GM21515 (cell line): Measurements from ENCODE around the gene ABHD5.

Experiments used
- ATAC-seq: cut with Tn5 transposase; IDR thresholded peaks from one replicate; pipeline ENCODE4 v1.9.1; 2021; ENCODE audit not compliant: unreplicated experiment

Gene ABHD5

DNA sequence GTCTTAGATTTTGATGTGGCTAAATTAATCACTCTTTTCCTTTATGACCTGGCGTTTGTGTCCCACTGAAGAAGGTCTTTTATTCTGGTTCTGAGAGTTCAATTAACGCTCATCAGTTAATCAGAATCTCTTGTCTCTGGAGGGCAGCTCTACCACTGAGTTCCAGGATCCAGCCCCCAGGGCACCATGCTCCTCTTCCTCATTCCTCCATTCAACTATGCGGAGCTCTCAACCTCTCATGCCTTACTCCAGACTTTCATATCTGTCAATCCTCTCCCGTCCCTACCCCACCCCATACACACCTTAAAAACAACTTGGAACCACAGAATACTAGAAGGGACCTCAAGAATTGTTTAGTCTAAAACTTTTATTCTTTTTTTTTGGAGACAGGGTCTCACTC lies 4.8 kb upstream of the ABHD5 start:
- ATAC-seq = no peak

DNA sequence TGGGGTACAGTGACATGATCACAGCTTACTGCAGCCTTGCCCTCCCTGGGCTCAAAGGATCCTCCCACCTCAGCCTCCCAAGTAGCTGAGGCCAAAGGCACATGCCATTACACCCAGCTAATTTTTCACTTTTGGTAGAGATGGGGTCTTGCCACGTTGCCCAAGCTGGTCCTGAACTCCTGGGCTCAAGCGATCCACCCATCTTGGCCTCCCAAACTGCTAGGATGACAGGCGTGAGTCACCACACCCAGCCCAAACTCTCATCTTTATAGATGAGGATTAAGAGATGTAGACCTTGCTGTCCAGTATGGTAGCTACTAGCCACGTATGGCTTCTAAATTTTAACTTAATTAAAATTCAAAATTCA lies 4.4 kb upstream of the ABHD5 start:
- no peak for ATAC-seq

DNA sequence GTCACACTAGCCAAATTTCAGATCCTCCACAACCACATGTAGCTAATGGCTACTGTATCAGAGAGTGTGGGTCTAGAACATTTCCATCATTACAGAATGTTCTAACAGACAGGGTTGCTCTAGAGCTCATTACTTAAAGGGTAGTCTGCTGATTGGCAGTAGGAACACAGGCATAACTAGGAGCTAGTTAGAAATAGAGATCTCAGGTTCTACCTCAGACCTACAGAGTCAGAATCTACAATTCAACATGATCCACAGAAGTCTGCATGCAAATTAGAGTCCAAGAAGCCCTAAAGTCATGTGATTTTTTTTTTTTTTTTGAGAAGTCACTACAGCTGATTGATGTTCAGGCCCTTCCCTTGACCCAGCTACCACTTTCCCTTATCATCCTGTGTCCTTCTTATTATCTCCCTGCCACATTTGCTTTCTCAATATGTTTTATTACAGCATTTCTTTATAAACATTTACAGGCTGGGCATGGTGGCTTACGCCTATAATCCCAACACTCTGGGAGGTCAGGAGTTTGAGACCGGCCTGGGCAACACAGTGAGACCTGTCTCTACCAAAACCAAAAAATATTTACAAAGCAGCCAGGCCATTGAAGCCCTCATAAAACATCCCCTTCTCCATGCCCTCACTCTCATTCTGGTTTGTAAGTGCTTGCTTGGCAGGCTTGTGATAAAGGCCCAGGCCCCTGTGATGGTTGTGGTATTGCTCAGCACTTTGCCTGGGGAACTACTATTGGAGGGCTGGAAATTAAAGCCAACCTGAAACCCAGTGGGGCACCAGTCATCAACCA lies 3.8 kb upstream of the ABHD5 start:
- no peak for ATAC-seq

DNA sequence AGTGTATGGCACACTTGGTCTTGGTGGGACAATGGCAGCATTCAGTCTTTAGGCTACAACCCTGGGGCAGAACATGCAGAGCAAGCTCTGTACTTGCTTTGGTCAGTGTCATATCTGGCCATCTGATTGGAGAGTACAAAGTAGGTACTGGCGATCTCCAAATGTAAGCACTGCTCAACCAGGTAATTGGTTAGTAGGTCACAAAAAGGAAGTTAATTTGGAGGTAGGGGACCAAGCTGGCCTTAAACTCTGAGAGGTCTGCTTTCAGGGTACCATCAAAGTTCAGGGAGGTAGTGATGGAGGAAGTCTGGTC lies 3.3 kb upstream of the ABHD5 start:
- ATAC-seq = no peak

DNA sequence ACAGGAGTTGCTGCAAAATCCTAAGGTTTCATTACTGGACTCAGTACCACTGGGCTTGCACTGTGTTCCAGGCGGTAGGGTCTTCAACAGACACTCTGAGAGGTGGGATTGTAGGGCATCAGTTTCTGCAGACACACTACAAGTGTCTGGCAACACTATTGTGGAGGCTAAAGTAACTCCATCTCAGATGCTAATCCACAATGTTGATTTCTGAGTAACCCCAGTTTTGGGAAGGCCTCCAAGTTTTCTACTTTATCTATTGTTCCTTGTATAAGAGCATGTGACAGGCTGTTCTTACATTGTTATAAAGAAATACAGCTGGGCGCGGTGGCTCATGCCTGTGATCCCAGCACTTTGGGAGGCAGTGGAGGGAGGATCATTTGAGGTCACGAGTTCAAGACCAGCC lies 2.5 kb upstream of the ABHD5 start:
- no peak for ATAC-seq

DNA sequence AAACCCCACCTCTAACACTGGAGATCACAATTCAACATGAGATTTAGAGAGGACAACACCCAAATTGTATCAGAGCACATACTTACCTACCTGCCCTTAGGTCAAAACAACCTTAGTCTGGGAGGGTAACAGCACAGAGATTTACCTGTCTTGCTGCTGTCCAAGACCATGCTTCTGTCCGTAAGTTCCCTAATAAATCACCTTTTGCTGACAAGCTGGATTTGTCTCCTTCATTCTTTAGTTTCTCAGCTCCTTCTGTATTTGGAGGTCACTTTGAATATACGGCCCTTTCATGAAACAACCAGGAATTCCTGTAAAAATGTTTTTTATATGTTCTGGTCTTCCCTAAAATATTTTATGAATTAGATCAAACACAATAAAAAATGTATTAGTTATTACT lies 1.6 kb upstream of the ABHD5 start:
- no peak for ATAC-seq

DNA sequence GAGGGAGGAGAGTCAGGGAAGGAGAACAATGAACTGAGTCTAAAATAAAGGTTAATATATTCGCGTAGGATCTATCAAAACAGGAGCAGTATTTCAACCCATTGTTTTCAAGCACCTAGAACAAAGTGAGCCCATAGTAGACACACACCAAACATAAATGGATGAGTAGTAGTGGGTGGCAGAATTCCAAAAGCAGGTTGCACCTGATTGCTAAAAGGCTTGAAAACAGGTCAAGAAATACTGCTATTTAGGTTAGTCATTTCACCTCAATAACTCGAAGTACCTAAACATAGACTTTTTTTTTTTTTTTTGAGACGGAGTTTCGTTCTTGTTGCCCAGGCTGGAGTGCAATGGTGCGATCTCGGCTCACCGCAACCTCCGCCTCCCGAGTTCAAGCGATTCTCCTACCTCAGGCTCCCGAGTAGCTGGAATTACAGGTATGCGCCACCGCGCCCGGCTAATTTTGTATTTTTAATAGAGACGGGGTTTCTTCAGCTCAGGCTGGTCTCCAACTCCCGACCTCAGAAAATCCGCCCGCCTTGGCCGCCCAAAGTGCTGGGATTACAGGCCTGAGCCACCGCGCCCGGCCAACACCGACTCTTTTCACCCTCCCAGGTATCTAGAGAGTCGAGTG lies 855 bp upstream of the ABHD5 start:
- no peak for ATAC-seq

DNA sequence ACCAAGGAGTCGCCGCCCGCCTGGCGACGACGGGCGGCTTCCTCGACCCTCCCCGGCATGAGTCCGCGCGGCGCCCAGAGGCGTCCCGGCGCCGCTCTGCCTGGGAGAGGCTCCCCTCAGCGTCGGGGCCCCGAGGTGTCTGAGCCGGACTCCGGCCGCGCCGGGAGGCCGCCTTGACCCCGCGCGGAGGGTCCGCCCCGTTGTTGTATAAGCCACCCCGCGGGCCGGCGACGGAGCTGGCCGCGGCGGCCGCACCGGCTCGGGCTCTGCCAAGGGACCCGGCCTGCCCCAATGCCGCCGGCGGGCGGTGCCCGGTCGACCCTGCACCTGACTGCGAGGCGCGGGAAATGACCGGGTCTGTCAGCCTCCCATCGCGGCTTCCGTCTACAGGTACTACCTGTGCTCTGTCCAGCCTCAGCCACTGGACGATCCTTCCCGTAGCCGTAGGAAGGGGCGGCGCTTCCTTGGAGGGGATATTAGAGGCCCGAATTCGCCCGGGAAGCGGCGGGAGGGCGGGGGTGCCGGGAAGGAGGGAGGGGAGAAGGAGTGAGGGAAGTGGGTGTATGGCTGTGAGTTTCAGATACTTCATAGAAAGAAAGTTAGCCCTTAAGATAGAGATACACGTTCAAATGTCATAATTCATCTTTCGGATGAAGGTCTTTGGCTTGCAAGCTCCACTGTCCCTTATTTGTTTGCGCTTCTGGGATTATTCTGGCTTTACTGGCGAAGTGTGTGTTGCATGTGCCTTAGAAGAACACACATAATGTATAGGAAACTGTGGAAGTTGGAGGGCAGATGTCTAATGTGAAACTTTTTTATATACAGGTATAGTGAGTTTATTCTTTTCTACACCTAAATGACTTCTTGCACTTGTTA lies 620 bp downstream of the ABHD5 start:
- peak; percentile 45 for ATAC-seq

DNA sequence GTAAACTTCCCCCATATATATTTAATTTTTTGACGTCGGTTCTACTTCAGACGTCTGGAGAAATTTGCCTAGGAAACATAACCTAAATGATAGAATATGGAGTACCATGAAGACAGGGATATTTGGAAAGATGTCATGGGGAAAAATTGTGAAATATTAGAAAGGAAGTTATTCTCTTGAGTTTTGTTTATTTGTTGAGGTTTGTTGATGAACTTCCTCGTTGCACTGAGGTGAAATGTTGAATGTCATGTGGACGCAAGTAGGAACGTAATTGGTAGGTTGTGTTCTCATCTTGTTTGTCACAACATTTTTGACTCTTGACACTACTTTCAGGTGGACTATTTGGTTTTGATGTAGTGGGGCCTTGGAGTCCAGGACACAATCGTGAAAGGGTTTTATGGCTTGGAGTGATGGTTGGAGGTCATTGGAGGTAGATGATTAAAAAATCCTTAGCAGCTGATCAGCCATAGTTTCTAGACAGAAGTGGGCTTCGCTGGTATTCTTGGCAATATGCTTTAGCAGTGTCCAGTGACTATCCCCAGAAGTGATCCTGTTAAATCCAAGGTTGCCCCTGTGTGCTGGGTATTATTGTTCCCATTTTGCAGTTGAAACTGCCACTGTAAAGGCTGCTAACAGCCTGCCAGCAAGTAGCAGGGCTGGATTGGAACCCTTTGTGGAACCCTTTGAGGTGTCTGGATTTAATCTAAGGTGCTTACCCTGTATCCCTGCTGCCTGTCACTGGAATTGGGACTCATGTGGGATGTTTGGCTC lies 1.5 kb downstream of the ABHD5 start:
- ATAC-seq = no peak

DNA sequence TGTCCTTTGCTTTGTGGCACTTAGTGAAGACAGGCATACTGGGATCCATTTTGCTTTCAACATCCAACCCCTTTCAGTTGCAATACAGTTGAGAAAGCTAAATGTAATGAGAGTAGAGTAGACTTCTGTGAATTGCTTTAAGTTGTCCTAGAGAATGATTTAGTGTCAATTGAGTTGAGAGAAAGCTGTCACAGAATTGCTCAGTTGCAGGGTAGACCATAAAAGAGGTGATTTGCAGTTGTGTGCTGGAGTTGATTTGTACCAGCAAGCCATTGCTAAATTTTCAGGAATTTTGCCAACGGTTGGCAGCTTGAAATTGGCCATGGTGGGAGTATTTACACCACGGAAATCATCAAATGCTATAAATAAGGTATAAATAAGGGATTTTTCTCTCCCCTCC lies 2.2 kb downstream of the ABHD5 start:
- no peak for ATAC-seq

DNA sequence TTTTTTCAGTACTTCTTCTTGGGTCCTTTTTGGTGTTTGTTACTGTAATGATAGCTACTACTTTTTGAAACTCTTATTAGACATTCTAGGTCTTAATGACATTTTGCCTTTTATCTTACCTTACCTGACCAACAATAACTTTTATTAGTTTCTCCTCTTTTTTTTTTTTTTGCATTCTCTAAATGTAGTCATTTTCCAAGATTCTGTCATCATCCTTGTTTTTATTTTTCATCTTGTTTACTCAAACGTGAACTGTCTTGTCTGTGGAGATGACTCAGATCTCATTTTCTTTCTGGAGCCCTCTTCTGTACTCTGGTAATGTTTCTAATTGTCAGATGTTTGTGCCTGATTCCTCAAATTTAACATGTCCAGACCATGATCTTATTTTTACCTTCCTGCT lies 2.9 kb downstream of the ABHD5 start:
- no peak for ATAC-seq

DNA sequence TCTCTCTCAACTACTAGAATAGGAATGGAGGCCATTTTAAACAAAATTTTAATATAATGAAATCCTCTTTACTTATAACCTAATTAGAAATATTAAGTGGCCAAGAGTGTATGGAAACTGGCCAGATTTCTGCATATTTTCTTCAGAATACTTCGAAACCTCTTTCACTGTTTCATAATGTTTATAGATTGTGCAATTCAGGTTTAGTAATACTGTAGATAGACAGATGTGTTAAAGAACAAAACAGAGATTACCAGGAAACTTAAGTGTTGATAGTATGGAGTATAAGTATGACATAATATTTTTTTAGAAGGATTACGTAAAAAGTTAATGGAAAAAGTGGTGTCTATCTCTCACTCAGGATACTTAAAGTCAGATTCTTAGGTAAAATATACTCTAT lies 4.7 kb downstream of the ABHD5 start:
- ATAC-seq = no peak

DNA sequence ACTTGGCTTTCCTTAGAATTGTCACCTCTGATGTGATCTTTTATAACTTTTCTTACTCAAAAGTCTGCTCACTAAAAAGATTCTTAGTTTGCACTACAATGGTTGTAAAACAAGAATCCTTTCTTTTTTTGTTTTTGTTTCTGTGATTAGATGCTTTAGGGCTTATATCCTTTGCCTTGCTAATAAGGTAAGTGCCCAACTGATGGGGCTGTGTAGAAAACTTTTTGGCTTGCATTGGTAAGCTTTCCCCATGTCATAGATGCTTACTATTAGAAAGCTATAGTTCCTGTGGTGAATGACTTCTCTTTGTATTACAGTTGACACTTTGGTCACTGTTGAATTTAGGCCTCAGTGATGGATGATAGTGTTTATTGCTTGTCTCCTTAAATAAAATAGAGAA lies 5.1 kb downstream of the ABHD5 start:
- no peak for ATAC-seq

DNA sequence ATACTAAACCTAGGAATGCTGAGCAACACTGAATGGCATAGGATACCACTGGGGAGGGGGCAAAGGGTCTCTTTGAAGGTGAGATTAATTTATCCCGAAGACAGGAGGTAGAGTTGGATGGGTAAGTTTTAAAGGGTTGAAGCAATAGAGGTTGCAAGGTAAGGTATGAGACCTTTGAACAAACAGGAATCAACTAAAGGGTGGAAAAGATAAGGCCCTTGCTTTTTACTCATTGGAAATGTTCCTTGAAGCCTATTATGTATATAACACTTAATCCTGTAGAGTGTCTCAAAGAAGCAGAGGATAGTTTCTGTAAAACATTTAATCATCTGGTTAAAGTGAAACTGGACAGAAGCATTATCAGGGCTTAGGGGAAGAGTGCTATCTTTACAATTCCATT lies 5.7 kb downstream of the ABHD5 start:
- ATAC-seq = no peak

DNA sequence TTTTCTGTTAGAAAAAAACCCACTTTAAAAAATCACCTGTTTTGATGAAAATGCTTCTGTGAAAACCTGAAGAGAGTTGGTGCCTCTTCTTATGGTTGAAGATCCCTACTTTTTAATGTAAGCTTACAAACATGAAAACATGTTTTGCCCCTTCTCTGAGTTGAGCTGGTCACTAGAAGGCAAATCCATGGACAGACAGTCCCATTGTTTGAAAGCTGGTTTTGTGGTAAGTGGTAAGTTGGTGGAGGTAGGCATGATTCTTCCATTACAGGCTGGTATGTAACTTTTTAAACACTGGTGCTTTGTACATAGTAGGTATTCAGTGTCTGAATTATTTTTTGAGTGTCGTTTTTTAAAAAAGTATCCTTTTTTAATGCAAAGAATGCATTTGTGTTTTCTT lies 6.1 kb downstream of the ABHD5 start:
- no peak for ATAC-seq

DNA sequence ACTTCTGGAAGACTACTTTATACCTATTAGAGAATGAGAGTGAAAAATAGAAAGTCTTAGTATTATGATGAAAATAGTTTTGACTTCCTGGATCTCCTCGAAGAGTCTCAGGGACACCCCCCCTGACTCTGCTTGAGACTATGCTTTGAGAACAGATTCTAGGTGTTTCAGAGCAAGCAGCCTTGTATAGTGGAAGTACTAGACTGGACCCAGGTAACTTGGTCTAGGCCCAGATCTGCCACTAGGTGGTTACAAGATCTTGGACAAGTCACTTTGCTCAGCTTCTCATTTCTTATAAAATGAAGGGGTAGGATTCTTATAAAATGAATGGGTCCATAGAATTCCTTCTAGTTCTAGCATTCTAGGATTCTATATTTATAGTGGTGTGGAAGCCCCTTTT lies 9.1 kb downstream of the ABHD5 start:
- peak; percentile 90 for ATAC-seq

DNA sequence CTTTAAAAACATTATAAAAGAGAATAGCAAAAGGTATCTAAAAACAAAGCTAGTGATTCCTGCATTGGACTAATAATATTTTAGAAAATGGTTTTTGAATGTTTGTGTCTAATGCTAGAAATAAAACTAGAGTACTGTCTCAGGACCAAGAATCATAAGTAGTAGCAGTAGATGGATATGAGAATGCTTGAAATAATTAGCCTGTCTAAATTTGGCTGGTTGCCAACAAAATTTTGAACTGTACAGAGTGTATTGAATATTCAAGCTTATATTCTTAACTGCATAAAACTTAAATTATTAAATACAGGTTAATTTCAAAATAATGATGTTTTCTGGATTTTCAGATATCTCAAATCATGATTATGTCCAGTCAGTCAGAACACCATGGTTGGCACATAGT lies 14.0 kb downstream of the ABHD5 start:
- ATAC-seq = no peak

DNA sequence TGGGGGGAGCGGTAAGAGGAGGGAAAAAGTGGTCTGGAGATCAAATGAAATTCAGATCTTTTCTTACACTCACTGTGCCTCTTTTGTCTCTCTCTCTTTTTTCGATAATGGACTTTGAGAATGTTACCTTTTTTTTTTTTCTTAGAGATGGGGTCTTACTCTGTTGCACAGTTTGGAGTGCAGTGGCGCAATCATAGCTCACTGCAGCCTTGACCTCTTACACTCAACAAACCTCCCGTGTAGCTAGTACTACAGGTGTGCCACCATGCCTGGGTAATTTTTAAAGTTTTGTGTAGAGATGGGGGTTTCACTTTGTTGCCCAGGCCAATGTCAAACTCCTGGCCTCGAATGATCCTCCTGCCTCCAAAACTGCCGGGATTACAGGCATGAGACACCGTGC lies 15.6 kb downstream of the ABHD5 start:
- no peak for ATAC-seq

DNA sequence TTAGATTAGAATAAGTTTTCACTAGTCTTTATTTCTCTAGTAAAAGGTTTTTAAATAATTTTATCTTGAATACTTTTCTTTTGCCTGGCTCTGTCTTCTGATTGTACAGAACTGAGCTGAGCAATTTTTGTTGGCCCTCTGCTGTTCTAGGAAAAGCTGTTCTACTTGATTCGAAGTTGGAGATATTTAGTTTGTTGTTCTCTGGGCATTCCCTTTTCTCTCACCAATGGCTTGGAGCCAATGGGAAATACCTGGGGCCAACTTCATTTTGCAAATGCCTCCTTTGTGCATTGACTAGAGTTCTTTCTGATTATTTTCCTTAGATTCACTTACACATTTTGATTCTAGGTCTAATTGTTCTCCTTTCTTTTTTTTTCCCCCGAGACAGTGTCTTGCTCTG lies 16.5 kb downstream of the ABHD5 start:
- no peak for ATAC-seq

DNA sequence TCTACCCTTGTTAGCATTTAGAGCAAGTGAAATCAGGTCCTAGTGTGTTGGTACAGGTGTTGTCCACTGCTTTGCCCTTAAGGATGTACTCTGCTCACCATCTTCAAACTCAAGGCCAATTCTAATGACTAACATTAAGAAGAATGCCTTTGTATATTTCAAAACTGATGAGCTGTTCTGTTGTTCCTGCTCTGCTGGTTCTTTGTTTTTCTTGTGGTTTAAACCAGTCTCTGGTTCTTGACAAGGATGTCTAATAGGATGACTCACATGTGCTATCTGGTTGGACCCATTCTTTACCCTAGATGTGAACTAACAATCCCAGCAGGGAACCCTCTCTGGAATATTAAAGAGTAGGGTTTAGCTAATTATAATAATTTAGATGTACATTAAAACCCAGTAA lies 17.3 kb downstream of the ABHD5 start:
- ATAC-seq = no peak

DNA sequence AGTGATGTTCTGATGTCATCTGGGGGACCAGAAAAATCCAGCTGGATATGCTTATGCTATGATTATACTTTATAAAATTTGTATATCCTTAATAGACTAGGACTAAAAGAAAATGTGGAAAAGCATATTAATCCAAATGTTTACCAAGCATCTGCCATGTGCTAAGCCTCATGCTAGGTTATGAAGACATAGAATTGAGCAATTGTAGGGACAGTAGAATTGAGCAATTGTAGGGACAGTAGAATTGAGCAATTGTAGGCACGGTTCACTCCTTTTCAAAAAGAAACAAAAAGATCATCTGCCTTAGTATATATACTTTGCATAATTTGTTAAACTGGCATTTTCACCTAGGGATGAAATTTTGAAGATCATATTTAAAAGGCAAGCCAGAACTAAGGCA lies 18.3 kb downstream of the ABHD5 start:
- no peak for ATAC-seq
